ENCODE data around the gene CLTCL1. TPM values are rescaled to one million over a fixed set of nuclear protein-coding genes. Genes with fewer than 3 reads are reported as not detected.
"Not testable (repeated sequence)": the region's sequence is repeated elsewhere in the genome, so short reads cannot be mapped to it uniquely, and the experiment has no call there.

Gene CLTCL1
- total RNA-seq, 1 donor from 2014 or later: 10.9 TPM

- no peak for DNase-seq (ENCODE audit: low spot score)
These were observed 114.8 kb downstream of the CLTCL1 start for GRCh38 chr22:19176732-19177131.

GRCh38 chr22:19176175-19176643 is 115.3 kb downstream of the CLTCL1 start:
- no peak for DNase-seq (ENCODE audit: low spot score)

GRCh38 chr22:19175602-19176174 is 115.8 kb downstream of the CLTCL1 start:
- DNase-seq (ENCODE audit: low spot score): no peak

GRCh38 chr22:19175026-19175601 is 116.4 kb downstream of the CLTCL1 start:
- no peak for DNase-seq (ENCODE audit: low spot score)

GRCh38 chr22:19174106-19175025 is 117.2 kb downstream of the CLTCL1 start:
- no peak for DNase-seq (ENCODE audit: low spot score)

- no peak for DNase-seq (ENCODE audit: low spot score)
These were observed 118.2 kb downstream of the CLTCL1 start for GRCh38 chr22:19173047-19174035.

- no peak for DNase-seq (ENCODE audit: low spot score)
These were observed 119.1 kb downstream of the CLTCL1 start for GRCh38 chr22:19172213-19173046.

GRCh38 chr22:19169947-19170318 is 121.6 kb downstream of the CLTCL1 start:
- no peak for DNase-seq (ENCODE audit: low spot score)

GRCh38 chr22:19169002-19169946 is 122.2 kb downstream of the CLTCL1 start:
- DNase-seq (ENCODE audit: low spot score): no peak

GRCh38 chr22:19168088-19168890 is 123.2 kb downstream of the CLTCL1 start:
- no peak for DNase-seq (ENCODE audit: low spot score)

- DNase-seq (ENCODE audit: low spot score): no peak
These were observed 124.2 kb downstream of the CLTCL1 start for GRCh38 chr22:19167106-19167869.

GRCh38 chr22:19166421-19166820 is 125.1 kb downstream of the CLTCL1 start:
- DNase-seq (ENCODE audit: low spot score): no peak

- no peak for DNase-seq (ENCODE audit: low spot score)
These were observed 127.1 kb downstream of the CLTCL1 start for GRCh38 chr22:19164425-19164824.

GRCh38 chr22:19158649-19159048 is 132.9 kb downstream of the CLTCL1 start:
- DNase-seq (ENCODE audit: low spot score): not testable (repeated sequence)

- DNase-seq (ENCODE audit: low spot score): not testable (repeated sequence)
These were observed 135.4 kb downstream of the CLTCL1 start for GRCh38 chr22:19156109-19156508.

GRCh38 chr22:19152942-19153883 is 138.3 kb downstream of the CLTCL1 start:
- DNase-seq (ENCODE audit: low spot score): no peak

Measured in mesenteric fat pad (tissue), 1 donor.